22Rv1 (cell line): Measurements from ENCODE around the gene MAN1B1.

Experiments used
- H3K27ac ChIP-seq: fragments of 450-650 bp; 2 replicates; pipeline ENCODE4 v1.5.1; 2017
- CTCF ChIP-seq: fragments of 450-650 bp; IDR thresholded peaks from 2 replicates; pipeline ENCODE4 v1.5.1; 2017; ENCODE audit warnings: mild to moderate bottlenecking
- ZFX ChIP-seq: fragments of 450-650 bp; IDR thresholded peaks from 2 replicates; pipeline ENCODE4 v1.6.1; 2017; ENCODE audit warnings: antibody characterized with exemption, borderline replicate concordance

Gene MAN1B1

DNA sequence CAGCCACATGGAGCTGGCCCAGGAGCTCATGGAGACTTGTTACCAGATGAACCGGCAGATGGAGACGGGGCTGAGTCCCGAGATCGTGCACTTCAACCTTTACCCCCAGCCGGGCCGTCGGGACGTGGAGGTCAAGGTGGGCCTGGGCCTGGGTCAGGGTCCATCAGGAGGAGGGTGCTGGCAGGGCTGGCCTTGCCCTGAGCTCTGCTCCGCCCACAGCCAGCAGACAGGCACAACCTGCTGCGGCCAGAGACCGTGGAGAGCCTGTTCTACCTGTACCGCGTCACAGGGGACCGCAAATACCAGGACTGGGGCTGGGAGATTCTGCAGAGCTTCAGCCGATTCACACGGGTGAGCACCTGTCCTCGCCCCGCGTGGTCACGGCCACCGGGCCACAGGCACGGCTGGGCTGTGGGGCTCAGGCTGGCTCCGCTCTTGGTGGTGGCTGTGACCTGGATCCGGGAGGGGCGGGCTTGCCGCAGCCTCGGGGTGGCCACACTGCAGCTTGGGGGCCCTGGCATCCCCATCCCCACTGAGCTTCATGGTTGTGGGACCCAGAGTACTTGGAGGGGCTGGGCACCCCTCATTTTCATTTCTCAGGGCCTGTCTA lies 20.6 kb downstream of the MAN1B1 start:
- TF ChIP-seq ZFX (no peak), CTCF (no peak)
- H3K27ac ChIP-seq, result no peak overlapping the region

DNA sequence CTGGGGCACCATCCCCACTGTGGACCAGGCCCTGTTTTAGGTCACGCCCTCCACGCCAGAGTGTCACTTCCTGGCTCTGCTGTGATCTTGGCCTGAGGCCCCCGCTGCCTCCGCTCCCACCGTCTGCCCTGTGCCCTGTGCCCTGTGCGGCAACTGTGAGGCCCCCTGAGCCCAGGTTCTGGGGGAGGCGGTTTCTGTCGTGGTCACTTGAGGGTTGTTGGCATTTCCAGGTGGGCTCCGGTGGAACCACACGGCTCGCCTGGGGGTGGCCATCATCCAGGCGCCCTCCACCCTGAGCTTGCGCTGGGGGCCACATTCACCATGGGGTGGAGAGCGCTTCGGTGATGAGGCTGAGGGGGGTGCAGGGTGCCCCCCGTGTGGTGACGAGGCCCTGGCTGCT lies 21.2 kb downstream of the MAN1B1 start:
- H3K27ac ChIP-seq, result no peak overlapping the region
- TF ChIP-seq CTCF (no peak), ZFX (no peak)

GRCh38 chr9:137108608-137109249 lies 21.9 kb downstream of the MAN1B1 start:
- peak overlapping the region; percentile 36 for H3K27ac ChIP-seq
- no peak for TF ChIP-seq CTCF

- no peak for TF ChIP-seq CTCF
- no peak for TF ChIP-seq ZFX
Measured at GRCh38 chr9:137109250-137110146, 22.7 kb downstream of the MAN1B1 start.

DNA sequence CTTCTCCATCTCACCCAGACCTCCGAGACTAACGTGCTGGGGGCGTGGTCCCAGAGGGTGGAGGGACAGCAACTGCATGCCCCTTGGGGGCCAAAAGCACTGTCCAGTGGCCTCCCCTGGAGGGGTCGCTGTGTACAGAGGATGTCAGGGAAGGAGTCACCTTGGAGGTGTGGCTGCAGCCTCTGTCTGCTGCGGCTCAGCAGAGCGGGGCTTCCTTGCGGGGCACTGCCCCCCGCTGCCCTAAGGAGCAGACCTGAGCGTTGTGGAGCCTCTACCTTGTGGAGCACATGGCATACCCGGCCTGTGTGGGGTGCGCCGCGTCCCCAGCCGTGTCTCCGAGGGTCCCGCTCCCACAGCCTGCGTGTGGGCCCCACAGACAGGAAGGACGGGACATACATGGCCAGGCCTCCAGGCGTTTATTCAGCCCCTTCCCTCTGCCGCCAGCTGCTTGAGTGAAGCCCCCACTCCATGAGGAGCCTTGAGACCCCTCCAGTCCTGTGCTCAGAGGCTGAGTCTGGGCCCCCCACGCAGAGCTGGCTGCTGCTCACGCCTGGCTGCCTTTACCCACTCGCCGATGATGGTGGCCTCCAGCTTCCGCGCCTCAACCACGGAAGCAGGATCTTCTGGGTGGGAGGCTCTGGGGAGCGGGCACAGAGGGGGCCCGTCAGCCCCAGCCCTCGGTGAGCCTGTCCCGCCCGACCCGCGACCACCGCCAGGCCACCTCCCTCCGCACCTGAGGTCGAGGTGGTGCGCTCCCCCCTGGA lies 23.5 kb downstream of the MAN1B1 start:
- H3K27ac ChIP-seq, result peak overlapping the region; percentile 36; the same call in 1 of the 2 replicates
- TF ChIP-seq ZFX, result no peak
- no peak for TF ChIP-seq CTCF

More at GRCh38 chr9:137109250-137110146, 22.7 kb downstream of the MAN1B1 start:
- H3K27ac ChIP-seq, result peak overlapping the region; percentile 36

DNA sequence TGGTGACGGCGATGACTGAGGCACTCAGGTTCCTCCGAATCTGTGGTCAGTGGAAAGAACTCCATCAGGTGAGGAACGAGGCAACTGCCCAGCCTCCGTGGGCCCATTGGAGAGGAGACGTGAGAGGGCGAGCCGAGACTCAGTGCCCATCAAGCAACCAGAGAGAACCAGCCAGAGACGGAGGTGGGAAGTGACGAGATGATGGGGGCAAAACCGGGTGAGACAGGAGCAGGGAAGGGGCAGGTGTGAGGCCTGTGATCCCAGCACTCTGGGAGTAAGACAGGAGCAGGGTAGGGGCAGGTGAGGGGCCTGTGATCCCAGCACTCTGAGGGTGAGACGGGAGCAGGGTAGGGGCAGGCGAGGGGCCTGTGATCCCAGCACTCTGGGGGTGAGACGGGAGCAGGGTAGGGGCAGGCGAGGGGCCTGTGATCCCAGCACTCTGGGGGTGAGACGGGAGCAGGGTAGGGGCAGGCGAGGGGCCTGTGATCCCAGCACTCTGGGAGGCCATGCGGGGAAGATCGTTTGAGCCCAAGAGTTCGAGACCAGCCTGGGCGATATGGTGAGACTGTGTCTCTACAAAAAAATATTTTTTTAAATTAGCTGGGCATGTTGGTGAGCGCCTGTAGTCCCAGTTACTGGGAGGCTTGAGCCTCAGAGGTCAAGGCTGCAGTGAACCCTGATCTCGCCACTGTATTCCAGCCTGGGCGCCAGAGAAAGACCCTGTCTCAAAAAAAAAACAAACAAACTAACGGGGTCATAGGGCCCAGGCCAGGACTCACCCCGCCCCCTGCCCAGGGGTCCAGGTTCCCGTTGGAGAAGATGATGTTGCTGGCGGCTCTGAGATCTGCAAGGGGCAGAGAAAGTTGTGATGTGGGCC lies 24.4 kb downstream of the MAN1B1 start:
- TF ChIP-seq CTCF (no peak), ZFX (no peak)
- no peak overlapping the region for H3K27ac ChIP-seq
